Activated CD4-positive, alpha-beta T cell treated with anti-CD3 and anti-CD28 coated beads for 4 hours (primary cell): Measurements from ENCODE around the gene RPS21.

Experiments used
- DNase-seq, 2 donors: peaks; one replicate each; pipeline ENCODE4 v3.0.0-alpha.2; 2020

Gene RPS21

GRCh38 chr20:62428396-62429295 lies 41.7 kb downstream of the RPS21 start:
- DNase-seq = no peak

GRCh38 chr20:62429455-62430310 lies 42.8 kb downstream of the RPS21 start:
- DNase-seq = no peak

GRCh38 chr20:62430311-62430853 lies 43.5 kb downstream of the RPS21 start:
- no peak for DNase-seq

DNA sequence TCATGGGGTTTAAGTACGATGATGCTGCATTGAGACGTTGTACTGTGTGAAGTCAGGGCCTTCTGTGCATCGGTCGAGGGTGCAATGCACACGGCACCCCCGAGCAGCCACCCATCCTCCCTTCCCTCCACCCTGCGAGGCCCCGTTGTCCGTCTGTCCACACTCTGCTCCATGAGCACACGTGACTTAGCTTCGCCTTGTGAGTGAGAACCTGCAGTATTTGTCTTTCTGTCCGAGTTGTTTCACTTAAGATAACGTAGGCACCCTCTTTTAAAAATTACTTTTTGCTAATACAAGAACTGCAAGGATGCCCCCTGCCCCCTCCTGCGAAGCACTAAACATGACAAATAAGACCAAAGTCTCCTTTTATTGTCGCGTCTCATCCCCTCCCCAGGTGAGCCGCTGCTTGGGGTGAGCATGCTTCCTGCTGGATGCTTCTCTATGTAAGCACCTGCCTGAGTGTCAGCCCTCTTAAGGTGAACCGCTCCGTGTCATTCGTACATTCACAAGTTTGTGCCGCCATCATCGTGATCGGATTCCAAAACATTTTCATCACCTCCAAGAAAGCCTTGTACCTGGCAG lies 44.1 kb downstream of the RPS21 start:
- DNase-seq = no peak

DNA sequence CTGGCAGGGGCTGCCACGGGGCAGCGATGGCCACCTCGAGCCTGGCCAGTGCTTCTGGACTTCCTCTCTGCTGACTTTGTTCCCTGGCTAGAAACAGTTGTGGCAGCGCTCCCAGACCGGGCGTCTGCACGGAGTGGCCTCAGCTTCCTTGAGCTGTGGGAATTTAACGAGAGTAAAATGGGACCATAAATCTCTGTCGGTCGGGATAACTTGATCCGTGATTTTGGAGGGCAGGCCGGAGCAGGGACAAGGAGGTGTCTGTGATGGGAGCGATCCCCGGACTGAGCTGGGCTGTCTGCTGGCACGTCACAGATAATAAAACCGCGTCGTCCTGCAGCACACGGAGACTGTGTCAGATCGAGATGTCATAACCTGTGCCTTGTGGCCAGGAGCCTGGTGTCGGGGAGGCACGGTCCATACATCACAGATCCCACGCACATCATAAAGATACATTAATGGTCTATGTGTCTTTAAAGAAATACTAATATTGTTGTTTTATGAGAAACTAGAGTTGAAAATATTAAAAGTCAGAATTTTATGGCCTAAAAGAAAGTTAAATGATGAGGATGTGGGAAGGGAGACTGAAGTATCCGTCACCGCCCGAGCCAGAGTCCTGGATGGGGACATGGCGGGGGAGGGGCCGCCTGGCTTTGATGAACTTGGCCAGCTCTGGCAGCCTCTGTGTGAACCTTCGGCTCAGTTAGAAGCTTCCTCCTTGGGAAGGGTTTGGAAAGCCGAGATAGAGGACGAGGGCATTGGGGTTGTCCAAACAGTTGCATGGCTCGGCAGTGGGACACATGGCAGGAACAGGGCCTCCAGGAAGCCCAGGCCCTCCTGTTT lies 47.0 kb downstream of the RPS21 start:
- DNase-seq = no peak

DNA sequence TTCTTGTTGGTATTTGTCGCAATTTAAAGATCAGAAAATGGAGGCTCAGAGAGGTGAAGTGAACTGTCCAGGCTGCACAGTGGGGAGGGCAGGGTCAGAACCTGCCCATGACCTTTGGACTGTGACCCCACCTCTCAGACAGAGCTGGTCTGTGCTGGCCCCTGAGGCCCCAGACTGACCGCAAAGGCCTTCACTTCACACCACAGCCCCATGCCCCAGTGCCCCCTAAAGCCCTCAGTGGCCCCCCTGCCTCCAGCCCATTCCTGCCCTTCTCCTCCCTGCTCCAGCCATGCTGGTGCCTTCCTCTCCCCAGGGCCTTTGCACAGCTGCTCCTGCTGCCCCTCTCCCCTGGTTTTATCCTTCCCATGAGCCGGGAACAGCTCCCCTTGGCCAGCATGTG lies 49.8 kb downstream of the RPS21 start:
- DNase-seq = no peak

DNA sequence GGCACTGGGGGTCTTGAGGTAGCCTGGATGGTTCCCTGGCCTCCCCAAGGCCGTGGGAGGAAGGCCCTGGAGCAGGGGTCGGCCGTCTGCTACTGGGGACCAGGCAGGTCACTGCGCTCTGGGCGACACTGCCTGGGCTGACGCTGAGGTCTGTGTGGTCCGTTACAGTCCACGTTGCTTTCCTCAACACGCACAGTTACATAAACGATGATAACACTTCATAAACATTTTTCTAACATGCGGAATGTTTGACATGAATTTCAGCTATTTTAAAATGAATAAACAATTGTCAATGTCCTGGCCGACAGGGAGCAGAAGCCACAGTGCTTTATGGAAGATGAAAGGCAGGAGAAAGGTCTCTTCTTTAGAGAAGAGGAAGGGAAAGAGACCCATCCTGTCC lies 50.6 kb downstream of the RPS21 start:
- no peak for DNase-seq

GRCh38 chr20:62437927-62438326 lies 51.0 kb downstream of the RPS21 start:
- no peak for DNase-seq
